Mononuclear cell (primary cell): Measurements from ENCODE around the gene RNF208. TPM values are rescaled to one million over a fixed set of nuclear protein-coding genes. Genes with fewer than 3 reads are reported as not detected.

Source experiments
- H3K27me3 ChIP-seq: 2 replicates; pipeline ENCODE4 v1.6.0; 2011; ENCODE audit warnings: low read length, control low read depth; ENCODE audit not compliant: insufficient read depth
- H3K4me1 ChIP-seq: 2 replicates; pipeline ENCODE4 v1.5.1; 2011; ENCODE audit warnings: mild to moderate bottlenecking, low read length, control low read depth; ENCODE audit not compliant: insufficient read depth
- H3K4me3 ChIP-seq: 2 replicates; pipeline ENCODE4 v1.5.1; 2011; ENCODE audit warnings: mild to moderate bottlenecking, low read length, moderate library complexity
- H3K9me3 ChIP-seq: 2 replicates; pipeline ENCODE4 v1.5.1; 2011; ENCODE audit warnings: low read depth, mild to moderate bottlenecking, control low read depth, low read length
- total RNA-seq: library from RNA; depleted of rRNA; stranded (reverse); fragments of >200 nt; gene quantifications from one replicate; pipeline ENCODE4 v1.2.3, GENCODE V29; 2012

RNF208 gene
- total RNA-seq, 1 donor = 0.31 TPM

DNA sequence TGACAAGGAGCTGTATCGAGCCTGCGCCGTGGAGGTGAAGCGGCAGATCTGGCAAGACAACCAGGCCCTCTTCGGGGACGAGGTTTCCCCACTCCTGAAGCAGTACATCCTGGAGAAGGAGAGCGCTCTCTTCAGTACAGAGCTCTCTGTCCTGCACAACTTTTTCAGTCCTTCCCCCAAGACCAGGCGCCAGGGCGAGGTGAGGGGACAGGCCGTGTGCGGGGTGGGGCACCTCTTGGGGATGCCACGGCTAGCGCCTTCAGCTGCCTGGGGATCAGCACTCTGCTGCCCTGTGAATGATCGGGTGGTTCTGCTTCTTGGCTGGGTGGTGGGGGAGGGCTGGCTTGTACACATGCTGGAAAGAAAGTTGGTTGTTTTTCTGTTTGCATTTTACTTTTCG is 34.8 kb upstream of the RNF208 start:
- no peak overlapping the region for H3K4me3 ChIP-seq
- peaks cover 25% of the 10 kb centered on the region for H3K4me1 ChIP-seq
- H3K27me3 ChIP-seq = no peaks in the 10 kb centered on the region
- H3K9me3 ChIP-seq = no peaks in the 10 kb centered on the region

DNA sequence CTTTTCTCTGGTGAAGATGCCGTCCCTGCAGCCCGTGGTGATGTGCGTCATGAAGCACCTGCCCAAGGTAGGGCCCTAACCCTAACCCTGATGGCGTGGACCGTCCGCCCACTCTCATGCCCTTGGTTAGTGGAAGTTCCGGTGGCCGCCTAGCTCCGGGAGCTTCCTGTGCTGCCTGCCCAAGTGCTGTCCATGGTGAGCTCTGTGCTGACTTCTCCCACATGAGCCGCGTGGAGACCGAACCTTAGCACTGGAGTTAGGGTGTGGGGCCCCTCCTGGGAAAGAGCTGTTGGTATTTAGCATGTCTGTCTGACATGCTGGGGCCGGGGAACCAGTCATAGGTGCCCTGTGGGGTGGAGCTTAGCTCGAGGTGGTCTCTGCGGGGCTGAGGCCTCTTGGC is 34.3 kb upstream of the RNF208 start:
- Histone ChIP-seq H3K4me1 (peaks cover 25% of the 10 kb centered on the region), H3K4me3 (no peak overlapping the region), H3K9me3 (no peaks in the 10 kb centered on the region), H3K27me3 (no peaks in the 10 kb centered on the region)

DNA sequence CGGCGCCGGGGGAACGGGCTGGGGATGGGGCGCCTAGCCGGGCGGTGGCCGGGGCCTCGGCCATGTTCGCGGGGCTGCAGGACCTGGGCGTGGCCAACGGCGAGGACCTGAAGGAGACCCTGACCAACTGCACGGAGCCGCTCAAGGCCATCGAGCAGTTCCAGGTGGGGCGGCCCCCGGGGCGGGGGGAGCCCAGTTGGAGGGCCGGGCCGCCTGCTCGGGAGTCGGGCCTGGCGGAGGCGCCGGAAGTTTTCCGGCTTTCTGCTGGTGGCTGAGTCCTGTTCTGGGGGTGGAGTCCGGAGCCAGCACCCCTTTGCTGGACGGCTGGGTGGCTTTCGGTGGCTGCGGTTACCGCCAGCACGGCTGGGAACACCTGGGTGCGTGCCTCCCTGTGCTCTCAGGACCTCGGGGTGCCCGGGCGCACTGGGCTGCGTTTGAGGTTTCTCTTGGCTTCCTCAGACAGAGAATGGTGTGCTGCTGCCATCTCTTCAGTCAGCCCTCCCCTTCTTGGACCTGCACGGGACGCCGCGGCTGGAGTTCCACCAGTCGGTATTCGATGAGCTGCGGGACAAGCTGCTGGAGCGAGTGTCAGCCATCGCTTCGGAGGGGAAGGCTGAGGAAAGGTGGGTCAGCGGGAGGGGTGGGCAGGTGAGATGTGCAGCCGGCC is 33.5 kb upstream of the RNF208 start:
- Histone ChIP-seq H3K9me3 (no peaks in the 10 kb centered on the region), H3K4me3 (peak overlapping the region; percentile 88), H3K27me3 (no peaks in the 10 kb centered on the region), H3K4me1 (peaks cover 25% of the 10 kb centered on the region)

DNA sequence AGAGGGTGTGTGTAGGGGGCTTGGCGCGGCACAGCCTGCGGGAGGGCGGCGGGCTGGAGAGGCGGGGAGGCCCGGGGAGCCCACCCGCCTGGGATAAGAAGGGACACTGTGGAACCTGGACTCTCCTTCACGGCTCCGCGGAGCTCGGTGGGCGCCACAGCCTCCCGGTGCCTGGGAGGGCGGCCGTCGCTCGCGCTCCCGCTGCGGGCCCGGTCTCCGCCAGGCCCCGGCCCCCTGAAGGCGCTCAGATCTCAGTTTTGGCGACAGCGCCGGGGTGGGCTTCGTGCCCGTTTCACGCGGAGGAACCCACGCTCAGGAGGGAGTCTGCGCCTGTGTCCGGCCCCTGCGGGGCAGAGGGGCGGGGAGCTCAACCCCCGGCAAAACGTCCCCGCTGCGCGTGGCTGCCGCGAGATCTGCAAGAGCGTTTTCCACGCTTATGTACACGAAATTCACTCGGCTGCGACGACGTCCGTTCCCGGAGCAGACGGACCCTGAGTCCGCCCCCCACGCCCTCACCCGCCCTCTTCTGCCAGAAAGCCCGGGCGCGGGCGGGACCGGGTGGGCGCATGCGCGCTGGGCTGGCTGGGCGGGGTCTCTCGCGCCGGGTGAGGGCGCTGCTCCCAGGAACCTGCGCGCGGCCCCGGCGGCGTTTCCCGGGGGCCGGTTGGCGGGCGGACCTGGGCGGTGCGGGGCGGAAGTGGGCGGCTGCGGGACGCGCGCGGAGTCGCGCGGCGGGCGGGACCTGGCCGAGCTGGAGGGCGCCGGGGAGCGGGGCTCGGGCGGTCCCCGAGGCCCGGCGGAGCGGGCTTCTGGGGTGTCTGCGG is 32.8 kb upstream of the RNF208 start, which contains the start of gene NELFB:
TSS of gene NELFB (plus strand) at position 704 of the 824 bp plus-strand sequence.
- no peaks in the 10 kb centered on the region for H3K27me3 ChIP-seq
- peaks cover 25% of the 10 kb centered on the region for H3K4me1 ChIP-seq
- peak within 1 kb of the TSS; percentile 88 for H3K4me3 ChIP-seq
- H3K9me3 ChIP-seq = no peaks in the 10 kb centered on the region

DNA sequence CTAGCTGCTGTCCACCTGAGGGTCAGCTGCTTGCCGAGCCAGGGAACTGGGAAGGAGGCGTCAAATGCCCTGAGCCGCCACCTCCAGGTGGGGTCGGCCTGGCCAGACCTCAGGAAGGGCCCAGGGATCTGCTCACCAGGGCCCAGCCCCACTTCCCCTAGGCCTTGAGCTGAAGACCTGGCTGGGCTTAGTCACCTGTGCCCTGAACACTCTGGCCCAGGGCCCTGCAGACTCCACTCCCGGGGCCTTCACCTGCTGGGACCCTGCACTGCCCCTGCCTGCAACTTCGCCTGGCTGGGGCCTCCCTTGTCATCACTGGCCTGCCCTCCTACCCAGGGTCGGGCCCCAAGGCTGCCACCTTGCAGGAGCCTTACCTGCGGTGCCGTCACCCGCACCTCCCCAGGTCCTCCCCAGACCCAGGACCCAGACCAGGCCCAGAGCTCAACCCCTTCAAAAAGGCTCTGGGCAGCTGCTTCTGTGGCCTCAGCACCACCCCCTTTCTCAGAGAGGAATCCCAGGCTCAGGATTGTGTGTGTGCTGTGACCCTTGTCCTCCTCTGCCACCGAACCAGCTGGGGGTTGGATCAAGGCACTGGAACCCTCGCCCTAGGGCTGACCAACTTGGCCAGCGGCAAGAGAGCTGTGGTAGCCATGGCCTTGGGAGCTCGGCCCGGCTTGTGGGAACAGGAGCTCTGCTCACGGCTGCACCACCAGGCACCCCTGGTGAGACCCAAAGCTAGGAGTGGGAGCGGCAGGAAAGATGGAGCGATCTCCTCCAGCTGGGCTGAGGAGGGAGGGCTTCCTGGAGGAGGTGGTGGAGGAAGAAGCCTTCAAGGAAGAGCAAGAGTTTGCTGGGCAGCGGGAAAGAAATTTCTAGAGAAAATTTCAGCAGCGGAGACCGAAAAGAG is 31.9 kb upstream of the RNF208 start:
- Histone ChIP-seq H3K4me1 (peaks cover 25% of the 10 kb centered on the region), H3K9me3 (no peaks in the 10 kb centered on the region), H3K27me3 (no peaks in the 10 kb centered on the region), H3K4me3 (no peak overlapping the region)

DNA sequence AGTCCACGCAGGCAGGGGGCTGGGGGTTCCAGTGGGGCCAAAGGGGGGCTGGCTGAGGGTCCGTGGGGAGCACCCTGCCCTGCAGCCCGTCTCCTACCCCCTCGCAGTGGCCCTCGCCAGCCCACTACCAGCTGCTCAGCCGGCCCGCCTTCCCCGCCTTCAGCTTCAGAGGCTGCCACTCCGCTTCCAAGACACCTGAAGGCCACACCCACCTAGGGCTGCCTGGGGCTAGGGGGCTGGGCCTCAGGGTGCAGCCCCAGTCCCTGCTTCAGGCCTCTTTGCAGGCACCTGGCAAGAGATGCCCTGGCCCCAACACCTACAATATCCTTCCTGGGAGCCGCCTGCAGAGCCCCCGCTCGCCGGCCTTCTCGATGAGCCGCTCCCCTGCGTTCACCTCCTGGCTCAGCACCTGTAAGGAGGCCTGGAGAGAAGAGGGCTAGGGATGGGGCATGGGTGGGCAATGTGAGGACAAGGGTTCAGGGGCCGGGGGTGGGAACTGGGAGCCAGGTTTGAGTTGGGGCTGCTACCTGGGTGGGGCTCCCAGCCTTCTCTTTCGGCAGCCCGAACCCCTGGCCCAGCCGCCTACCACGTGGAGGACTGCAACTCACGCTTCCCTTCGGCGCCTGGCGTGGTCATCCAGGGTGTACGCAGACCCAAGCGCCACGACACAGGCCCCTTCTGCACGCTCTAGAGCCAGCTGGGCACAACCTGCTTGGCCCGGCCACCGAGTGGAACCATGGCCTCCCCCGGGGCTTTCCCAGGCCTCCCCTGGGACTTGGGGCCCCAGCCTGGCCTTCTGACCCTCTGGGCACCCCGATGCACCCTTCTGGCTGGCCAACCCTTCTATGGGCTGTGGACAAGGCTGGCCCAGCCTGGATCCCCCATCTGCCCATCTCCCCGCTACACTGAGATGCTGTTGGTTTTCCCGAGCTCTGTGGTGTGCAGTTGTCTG is 30.8 kb upstream of the RNF208 start:
- H3K27me3 ChIP-seq = no peaks in the 10 kb centered on the region
- no peaks in the 10 kb centered on the region for H3K9me3 ChIP-seq
- H3K4me3 ChIP-seq = no peak overlapping the region
- H3K4me1 ChIP-seq = peaks cover 25% of the 10 kb centered on the region

DNA sequence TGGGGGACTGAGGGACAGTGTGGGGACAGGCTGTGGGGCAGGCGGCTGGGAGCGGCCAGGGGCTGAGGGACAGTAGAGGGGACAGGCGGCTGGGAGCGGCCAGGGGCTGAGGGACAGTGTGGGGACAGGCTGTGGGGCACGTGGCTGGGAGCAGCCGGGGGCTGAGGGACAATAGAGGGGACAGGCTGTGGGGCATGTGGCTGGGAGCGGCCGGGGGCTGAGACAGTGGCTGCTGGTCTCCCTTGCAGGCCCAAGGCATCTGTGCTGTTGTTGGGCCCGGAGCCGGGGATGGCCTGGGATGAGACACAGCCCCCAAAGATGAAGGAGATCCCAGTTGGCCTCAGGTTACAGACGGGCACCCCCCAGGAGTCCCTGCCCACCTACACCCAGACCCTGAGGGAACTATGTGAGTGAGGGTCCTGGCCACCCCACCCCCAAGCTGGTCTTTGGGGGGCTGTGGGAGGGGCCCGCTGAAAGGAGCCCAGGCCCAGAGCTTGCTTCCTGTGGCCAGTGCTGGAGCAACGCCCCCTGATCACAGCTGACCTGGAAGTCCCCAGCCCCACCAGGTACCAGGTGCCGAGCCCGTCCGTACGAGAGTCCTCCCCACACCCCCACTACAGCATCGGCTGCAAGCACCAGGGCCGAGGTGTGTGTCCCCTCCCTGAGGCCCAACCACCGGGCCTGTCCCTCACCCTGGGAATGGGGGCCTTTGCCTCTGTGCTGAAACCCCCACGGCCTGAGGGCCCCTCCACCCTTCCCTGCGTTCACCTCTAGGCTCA is 29.6 kb upstream of the RNF208 start:
- no peaks in the 10 kb centered on the region for H3K9me3 ChIP-seq
- peaks cover 20% of the 10 kb centered on the region for H3K4me1 ChIP-seq
- no peak overlapping the region for H3K4me3 ChIP-seq
- no peaks in the 10 kb centered on the region for H3K27me3 ChIP-seq

DNA sequence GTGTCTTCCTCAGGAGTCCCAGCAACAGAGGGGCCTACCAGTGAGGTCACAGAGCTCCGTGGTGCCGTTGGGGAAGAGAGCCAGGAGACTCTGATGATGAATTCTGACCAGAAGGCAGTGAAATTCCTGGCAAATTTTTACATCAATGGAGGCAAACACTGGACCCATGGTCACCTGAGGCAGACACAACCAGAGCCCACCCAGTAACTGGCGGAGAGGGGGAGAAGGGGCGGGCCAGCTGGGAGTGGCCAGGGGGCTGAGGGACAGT is 29.1 kb upstream of the RNF208 start, which contains the start of gene STPG3:
TSS of gene STPG3 (plus strand) at position 93 of the 268 bp plus-strand sequence. CDS start at position 94, 1 bp downstream.
- Histone ChIP-seq H3K27me3 (no peaks in the 10 kb centered on the region), H3K4me3 (no peak within 1 kb of the TSS), H3K4me1 (peaks cover 15% of the 10 kb centered on the region), H3K9me3 (no peaks in the 10 kb centered on the region)

DNA sequence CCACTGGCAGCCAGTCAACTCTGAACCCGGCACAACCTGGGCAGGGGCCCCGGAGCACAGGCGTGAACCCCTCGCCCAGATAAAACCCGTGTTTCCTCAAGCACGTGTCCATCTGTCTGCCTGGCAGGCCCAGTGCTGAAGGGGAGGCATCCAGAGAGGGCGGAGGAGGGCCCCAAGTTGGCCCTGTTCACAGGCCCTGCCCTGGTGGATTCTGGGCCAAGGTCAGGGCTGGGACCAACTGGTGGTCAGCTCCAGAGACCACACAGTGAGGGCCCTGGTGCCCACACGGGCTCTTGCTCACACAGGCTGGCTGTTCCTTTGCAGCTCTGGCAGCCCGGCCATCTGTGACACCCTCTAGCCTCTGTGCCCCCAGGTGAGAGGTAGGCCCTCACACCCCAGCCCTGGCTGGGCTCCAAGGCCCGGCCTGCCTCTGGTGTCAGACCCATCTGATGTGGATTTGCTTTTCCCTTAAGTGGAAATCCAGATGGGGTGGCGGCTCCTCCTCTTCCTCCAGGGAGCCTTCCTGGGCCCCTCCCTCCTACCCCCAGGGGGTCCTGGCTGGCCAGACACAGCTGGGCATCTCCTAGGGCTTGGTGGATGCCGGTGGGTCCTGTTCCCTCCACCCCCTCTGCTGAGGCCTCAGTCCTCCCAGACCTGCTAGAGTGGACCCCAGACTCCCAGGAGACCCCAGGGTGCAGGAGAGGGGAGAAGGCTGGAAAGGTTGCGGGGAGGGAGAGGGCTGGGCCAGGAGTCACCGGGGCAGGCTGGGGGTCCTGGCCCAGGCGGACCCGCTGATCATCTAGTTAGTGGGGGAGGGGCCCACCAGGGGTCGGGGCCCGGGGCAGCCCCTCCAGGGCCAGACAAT is 28.5 kb upstream of the RNF208 start:
- Histone ChIP-seq H3K27me3 (no peaks in the 10 kb centered on the region), H3K4me1 (peaks cover 10% of the 10 kb centered on the region), H3K4me3 (no peak overlapping the region), H3K9me3 (no peaks in the 10 kb centered on the region)

DNA sequence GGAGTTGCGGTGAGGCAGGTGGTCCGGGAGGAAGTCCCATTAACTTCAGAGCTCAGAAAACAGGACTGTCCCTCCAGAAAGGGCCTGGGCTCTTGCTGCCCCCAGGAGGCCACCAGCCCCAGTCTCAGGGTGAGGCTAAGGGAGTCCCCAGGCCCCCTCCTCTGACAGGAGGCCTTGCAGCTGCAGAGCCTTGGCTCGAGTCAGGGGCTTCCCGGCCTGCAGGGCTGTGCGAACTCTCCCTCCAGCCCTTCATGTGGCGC is 25.8 kb upstream of the RNF208 start:
- Histone ChIP-seq H3K9me3 (no peaks in the 10 kb centered on the region), H3K27me3 (no peaks in the 10 kb centered on the region), H3K4me3 (no peak overlapping the region), H3K4me1 (peaks cover 5% of the 10 kb centered on the region)

DNA sequence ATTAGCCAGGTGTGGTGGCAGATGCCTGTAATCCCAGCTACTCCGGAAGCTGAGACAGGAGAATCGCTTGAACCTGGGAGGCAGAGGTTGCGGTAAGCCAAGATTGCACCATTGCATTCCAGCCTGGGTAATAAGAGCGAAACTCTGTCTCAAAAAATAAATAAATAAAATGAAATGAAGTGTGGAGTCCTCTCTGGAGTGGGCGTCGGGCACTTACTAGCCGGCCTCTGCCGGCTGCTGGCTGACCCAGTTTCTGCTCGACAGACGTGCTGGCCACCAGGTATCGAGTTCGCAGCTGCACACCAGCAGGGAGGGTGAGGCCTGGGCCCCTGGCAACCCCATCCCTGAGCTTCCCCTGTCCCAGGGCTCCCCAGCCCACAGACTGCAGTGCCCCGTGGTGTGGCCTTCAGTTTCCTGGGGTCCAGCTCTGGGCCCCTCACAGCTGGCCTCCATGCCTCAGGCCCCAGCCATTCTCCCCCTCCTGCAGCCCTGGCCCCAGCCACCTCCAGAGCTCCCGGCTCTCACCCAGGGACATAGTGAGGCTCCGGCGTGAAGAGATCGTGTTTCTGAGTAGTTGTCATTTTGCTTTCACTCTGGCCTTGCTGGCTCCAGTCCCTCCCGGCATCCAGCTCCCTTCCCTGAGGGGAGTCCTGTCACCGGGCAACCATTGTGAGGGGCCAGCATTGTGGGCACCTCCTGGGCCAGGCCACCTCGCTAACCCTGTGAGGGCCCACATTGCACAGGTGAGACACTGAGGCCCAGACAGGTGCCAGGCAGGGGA is 25.3 kb upstream of the RNF208 start:
- H3K4me1 ChIP-seq = peaks cover 10% of the 10 kb centered on the region
- H3K4me3 ChIP-seq = no peak overlapping the region
- H3K27me3 ChIP-seq = no peaks in the 10 kb centered on the region
- H3K9me3 ChIP-seq = no peaks in the 10 kb centered on the region

DNA sequence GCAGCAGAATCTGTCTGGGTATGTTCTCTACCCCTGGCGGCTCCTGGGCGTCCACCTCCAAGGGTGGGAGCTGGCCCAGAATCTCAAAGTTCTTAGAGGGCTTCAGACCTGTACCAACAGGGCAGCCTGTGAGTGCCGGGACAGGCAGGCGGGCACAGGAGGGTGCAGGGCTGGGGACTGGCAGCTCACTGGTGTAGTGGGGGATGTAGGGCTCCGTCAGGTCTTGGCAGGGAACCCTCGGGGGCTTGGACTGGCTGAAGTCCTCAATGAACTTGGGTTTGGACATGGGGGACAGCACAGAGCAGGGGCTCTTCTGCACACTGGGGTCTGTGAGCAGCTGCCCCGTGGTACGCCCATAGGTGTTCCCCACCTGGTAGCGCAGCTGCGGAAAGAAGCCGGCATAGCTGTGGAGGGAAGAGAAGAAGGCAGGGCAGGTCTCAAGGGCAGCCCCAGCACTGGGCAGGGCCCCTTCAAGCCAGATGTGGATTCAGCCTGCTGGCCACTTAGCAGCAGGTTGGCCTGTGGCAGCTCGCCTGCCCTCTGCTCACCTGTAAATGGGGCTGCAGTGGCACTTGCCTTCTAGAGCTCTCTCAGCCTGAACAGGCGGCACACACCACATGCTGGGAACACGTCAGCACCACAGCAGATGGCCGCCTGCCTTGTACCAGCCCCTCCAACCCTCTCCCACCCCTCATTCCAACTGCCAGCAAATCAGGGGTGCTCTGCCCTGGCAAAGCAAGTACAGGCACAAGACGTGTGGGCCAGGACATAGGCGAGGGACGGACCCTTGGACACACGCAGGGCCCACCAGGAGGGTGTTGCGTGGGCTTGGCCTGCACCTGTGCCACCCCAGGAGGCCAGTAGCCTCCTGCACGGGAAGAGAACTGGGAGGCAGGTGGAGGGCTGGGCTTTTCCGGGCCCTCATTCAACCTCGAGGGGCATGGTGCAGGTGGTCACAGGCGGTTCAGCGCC is 23.7 kb upstream of the RNF208 start:
- Histone ChIP-seq H3K4me3 (no peak overlapping the region), H3K4me1 (peaks cover 17% of the 10 kb centered on the region), H3K27me3 (no peaks in the 10 kb centered on the region), H3K9me3 (no peaks in the 10 kb centered on the region)
